ENCODE results near the gene EXOC3. TPM values are rescaled to one million over a fixed set of nuclear protein-coding genes. Genes with fewer than 3 reads are reported as not detected.
"Not testable (repeated sequence)": the region's sequence is repeated elsewhere in the genome, so short reads cannot be mapped to it uniquely, and the experiment has no call there.

The EXOC3 gene
- total and polyA plus RNA-seq, 4 donors = 31.3 to 88.9 (median 59.9) TPM

GRCh38 chr5:486597-486996 is 43.6 kb downstream of the EXOC3 start:
- DNase-seq; H3K4me1 ChIP-seq (ENCODE audit: control insufficient read depth in 1 of 2, insufficient read depth in 2 of 2, low read length in 2 of 2); H3K27ac ChIP-seq (ENCODE audit: low read depth in 1 of 2, low read length in 2 of 2); H3K9me3 ChIP-seq (ENCODE audit: control insufficient read depth, low read length); intact Hi-C loops (cut with DNase I); H3K36me3 ChIP-seq (ENCODE audit: control insufficient read depth in 1 of 2, insufficient read depth in 2 of 2, low read length in 1 of 2); H3K4me3 ChIP-seq (ENCODE audit: low read length in 2 of 2); ATAC-seq (ENCODE audit: low FRiP score); H3K27me3 ChIP-seq (ENCODE audit: control insufficient read depth in 1 of 2, insufficient read depth in 2 of 2, low read length in 1 of 2): not testable (repeated sequence)
- 86 to 90% methylated on average over 15 to 18 of the region's 22 CpGs for WGBS, 2 donors

GRCh38 chr5:488241-488640 is 45.3 kb downstream of the EXOC3 start:
- intact Hi-C loops (cut with DNase I) = no loop called here
- no peaks in the 10 kb centered on the region for H3K36me3 ChIP-seq (ENCODE audit: control insufficient read depth in 1 of 2, insufficient read depth in 2 of 2, low read length in 1 of 2)
- DNase-seq = no peak
- H3K27me3 ChIP-seq (ENCODE audit: control insufficient read depth in 1 of 2, insufficient read depth in 2 of 2, low read length in 1 of 2) = no peaks in the 10 kb centered on the region
- H3K4me3 ChIP-seq (ENCODE audit: low read length in 2 of 2) = no peak overlapping the region
- no peak for ATAC-seq (ENCODE audit: low FRiP score)
- 86 to 90% methylated on average over 33 of the region's 33 CpGs for WGBS, 2 donors
- H3K9me3 ChIP-seq (ENCODE audit: control insufficient read depth, low read length) = no peaks in the 10 kb centered on the region
- no peaks in the 10 kb centered on the region for H3K4me1 ChIP-seq (ENCODE audit: control insufficient read depth in 1 of 2, insufficient read depth in 2 of 2, low read length in 2 of 2)
- H3K27ac ChIP-seq (ENCODE audit: low read depth in 1 of 2, low read length in 2 of 2) = no peak overlapping the region

DNA sequence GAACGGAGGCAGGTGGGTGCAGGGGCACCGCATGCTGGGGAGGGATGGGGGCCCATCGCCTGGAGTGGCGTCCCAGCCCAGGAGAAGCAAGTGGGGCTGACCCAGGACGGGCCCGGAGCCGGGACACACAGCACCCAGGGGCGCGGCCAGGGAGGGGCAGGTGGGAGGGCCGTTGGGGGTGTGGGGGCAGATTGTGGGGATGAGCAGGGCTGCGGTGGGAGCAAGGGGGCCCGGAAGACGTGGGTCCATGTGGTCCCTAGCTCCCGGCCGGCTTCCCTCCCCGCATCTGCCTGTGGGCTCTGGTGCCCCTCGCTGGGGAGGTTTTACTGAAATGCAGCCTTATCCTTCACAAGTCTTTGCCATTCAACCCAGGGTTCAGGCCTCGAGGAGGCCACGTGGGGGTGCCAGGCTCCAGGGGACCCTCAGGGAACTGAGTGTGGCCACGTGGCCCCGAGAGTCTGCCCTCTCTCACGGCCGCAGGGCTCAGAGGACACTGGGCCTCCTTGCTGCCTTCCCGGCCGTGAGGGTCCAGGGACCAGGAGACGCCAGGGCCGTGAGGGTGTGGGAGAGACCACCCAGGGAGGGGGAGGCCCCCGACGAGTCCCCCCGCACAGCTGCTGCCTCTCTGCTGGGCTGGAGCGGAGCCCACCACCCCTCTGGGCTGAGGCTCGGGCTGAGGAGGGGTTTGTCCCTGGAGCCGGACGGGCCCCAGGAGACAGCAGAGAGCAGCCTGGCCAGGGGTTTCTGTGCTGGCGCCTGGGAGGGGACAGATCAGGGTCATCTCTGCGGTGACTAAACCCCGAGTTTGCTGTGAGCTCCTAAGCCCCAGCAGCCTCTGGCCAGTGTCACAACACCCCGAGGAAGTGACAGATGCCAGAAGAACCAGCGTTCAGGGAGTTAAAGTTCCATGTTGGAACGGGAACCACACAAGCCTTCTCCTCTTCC is 46.0 kb downstream of the EXOC3 start:
- no peaks in the 10 kb centered on the region for H3K27me3 ChIP-seq (ENCODE audit: control insufficient read depth in 1 of 2, insufficient read depth in 2 of 2, low read length in 1 of 2)
- ATAC-seq (ENCODE audit: low FRiP score) (no peak), DNase-seq (no peak)
- no peak overlapping the region for H3K27ac ChIP-seq (ENCODE audit: low read depth in 1 of 2, low read length in 2 of 2)
- no peaks in the 10 kb centered on the region for H3K4me1 ChIP-seq (ENCODE audit: control insufficient read depth in 1 of 2, insufficient read depth in 2 of 2, low read length in 2 of 2)
- intact Hi-C loops (cut with DNase I) = no loop called here
- H3K9me3 ChIP-seq (ENCODE audit: control insufficient read depth, low read length) = no peaks in the 10 kb centered on the region
- H3K4me3 ChIP-seq (ENCODE audit: low read length in 2 of 2) = no peak overlapping the region
- H3K36me3 ChIP-seq (ENCODE audit: control insufficient read depth in 1 of 2, insufficient read depth in 2 of 2, low read length in 1 of 2) = no peaks in the 10 kb centered on the region
- WGBS, 2 donors = 53 to 54% methylated on average over 38 to 40 of the region's 40 CpGs

- Histone ChIP-seq H3K4me3 (ENCODE audit: low read length in 2 of 2) (no peak overlapping the region), H3K4me1 (ENCODE audit: control insufficient read depth in 1 of 2, insufficient read depth in 2 of 2, low read length in 2 of 2) (no peaks in the 10 kb centered on the region), H3K27me3 (ENCODE audit: control insufficient read depth in 1 of 2, insufficient read depth in 2 of 2, low read length in 1 of 2) (no peaks in the 10 kb centered on the region), H3K9me3 (ENCODE audit: control insufficient read depth, low read length) (no peaks in the 10 kb centered on the region), H3K27ac (ENCODE audit: low read depth in 1 of 2, low read length in 2 of 2) (no peak overlapping the region), H3K36me3 (ENCODE audit: control insufficient read depth in 1 of 2, insufficient read depth in 2 of 2, low read length in 1 of 2) (no peaks in the 10 kb centered on the region)
- 53 to 62% methylated on average over 21 of the region's 21 CpGs for WGBS, 2 donors
- DNase-seq (no peak), ATAC-seq (ENCODE audit: low FRiP score) (no peak)
- intact Hi-C loops (cut with DNase I) = no loop called here
Observed at GRCh38 chr5:489689-490080, 46.7 kb downstream of the EXOC3 start.

- no peak for ATAC-seq (ENCODE audit: low FRiP score)
- no peaks in the 10 kb centered on the region for H3K27me3 ChIP-seq (ENCODE audit: control insufficient read depth in 1 of 2, insufficient read depth in 2 of 2, low read length in 1 of 2)
- intact Hi-C loops (cut with DNase I) = no loop called here
- no peaks in the 10 kb centered on the region for H3K36me3 ChIP-seq (ENCODE audit: control insufficient read depth in 1 of 2, insufficient read depth in 2 of 2, low read length in 1 of 2)
- H3K27ac ChIP-seq (ENCODE audit: low read depth in 1 of 2, low read length in 2 of 2) = no peak overlapping the region
- WGBS, 2 donors = 80 to 81% methylated on average over 48 of the region's 48 CpGs
- no peak overlapping the region for H3K4me3 ChIP-seq (ENCODE audit: low read length in 2 of 2)
- no peaks in the 10 kb centered on the region for H3K4me1 ChIP-seq (ENCODE audit: control insufficient read depth in 1 of 2, insufficient read depth in 2 of 2, low read length in 2 of 2)
- no peak for DNase-seq
- no peaks in the 10 kb centered on the region for H3K9me3 ChIP-seq (ENCODE audit: control insufficient read depth, low read length)
Observed at GRCh38 chr5:490116-491106, 47.4 kb downstream of the EXOC3 start.

GRCh38 chr5:491119-491855 is 48.3 kb downstream of the EXOC3 start:
- Histone ChIP-seq H3K4me1 (ENCODE audit: control insufficient read depth in 1 of 2, insufficient read depth in 2 of 2, low read length in 2 of 2) (no peaks in the 10 kb centered on the region), H3K27me3 (ENCODE audit: control insufficient read depth in 1 of 2, insufficient read depth in 2 of 2, low read length in 1 of 2) (no peaks in the 10 kb centered on the region), H3K9me3 (ENCODE audit: control insufficient read depth, low read length) (no peaks in the 10 kb centered on the region), H3K4me3 (ENCODE audit: low read length in 2 of 2) (no peak overlapping the region), H3K27ac (ENCODE audit: low read depth in 1 of 2, low read length in 2 of 2) (no peak overlapping the region), H3K36me3 (ENCODE audit: control insufficient read depth in 1 of 2, insufficient read depth in 2 of 2, low read length in 1 of 2) (no peaks in the 10 kb centered on the region)
- ATAC-seq (ENCODE audit: low FRiP score) (no peak), DNase-seq (no peak)
- WGBS, 2 donors = 90% methylated on average over 49 to 52 of the region's 52 CpGs
- intact Hi-C loops (cut with DNase I) = no loop called here

GRCh38 chr5:491856-492155 is 48.8 kb downstream of the EXOC3 start:
- Histone ChIP-seq H3K9me3 (ENCODE audit: control insufficient read depth, low read length) (no peaks in the 10 kb centered on the region), H3K27me3 (ENCODE audit: control insufficient read depth in 1 of 2, insufficient read depth in 2 of 2, low read length in 1 of 2) (no peaks in the 10 kb centered on the region), H3K4me1 (ENCODE audit: control insufficient read depth in 1 of 2, insufficient read depth in 2 of 2, low read length in 2 of 2) (no peaks in the 10 kb centered on the region), H3K27ac (ENCODE audit: low read depth in 1 of 2, low read length in 2 of 2) (no peak overlapping the region), H3K4me3 (ENCODE audit: low read length in 2 of 2) (no peak overlapping the region), H3K36me3 (ENCODE audit: control insufficient read depth in 1 of 2, insufficient read depth in 2 of 2, low read length in 1 of 2) (no peaks in the 10 kb centered on the region)
- ATAC-seq (ENCODE audit: low FRiP score) (no peak), DNase-seq (no peak)
- WGBS, 2 donors = 82 to 84% methylated on average over 19 of the region's 19 CpGs
- intact Hi-C loops (cut with DNase I) = no loop called here

- ATAC-seq (ENCODE audit: low FRiP score) = no peak
- WGBS, 2 donors = 59 to 61% methylated on average over 15 to 18 of the region's 18 CpGs
- Histone ChIP-seq H3K36me3 (ENCODE audit: control insufficient read depth in 1 of 2, insufficient read depth in 2 of 2, low read length in 1 of 2) (no peaks in the 10 kb centered on the region), H3K27me3 (ENCODE audit: control insufficient read depth in 1 of 2, insufficient read depth in 2 of 2, low read length in 1 of 2) (no peaks in the 10 kb centered on the region), H3K27ac (ENCODE audit: low read depth in 1 of 2, low read length in 2 of 2) (no peak overlapping the region), H3K4me3 (ENCODE audit: low read length in 2 of 2) (no peak overlapping the region), H3K9me3 (ENCODE audit: control insufficient read depth, low read length) (no peaks in the 10 kb centered on the region), H3K4me1 (ENCODE audit: control insufficient read depth in 1 of 2, insufficient read depth in 2 of 2, low read length in 2 of 2) (no peaks in the 10 kb centered on the region)
- intact Hi-C loops (cut with DNase I) = no loop called here
- no peak for DNase-seq
Observed at GRCh38 chr5:492314-492893, 49.4 kb downstream of the EXOC3 start.
